ENCODE results near the gene SSH2. TPM values are rescaled to one million over a fixed set of nuclear protein-coding genes. Genes with fewer than 3 reads are reported as not detected.
A peak's percentile ranks its signal among the peaks of the same experiment; 100 is the strongest.
"Not testable (repeated sequence)": the region's sequence is repeated elsewhere in the genome, so short reads cannot be mapped to it uniquely, and the experiment has no call there.

SSH2 gene
- total and polyA plus RNA-seq, 2 experiments from 2014 or later = 32.4 to 43.2 TPM

DNA sequence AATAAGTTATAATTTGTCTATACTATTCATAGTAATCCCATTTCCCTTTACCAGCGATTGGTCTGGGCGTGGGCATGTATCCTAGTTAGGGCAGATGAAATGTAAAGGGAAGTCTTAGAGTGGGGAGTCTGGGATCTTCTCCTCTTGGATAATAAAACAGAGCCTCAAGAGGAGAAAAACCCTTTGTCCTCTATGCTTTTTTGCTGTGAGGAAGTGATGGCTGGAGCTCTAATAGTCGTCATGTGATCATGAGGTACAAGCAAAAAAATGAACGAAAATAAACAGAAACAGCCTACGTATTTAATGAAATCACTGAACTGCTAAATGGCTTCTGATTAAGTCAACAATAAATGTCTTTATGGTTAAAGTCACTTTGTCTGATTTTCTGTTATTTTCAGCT lies 38.2 kb upstream of the SSH2 start:
- DNase-seq (ENCODE audit: low read depth in 1 of 2, low spot score in 1 of 2) = no peak
- TF ChIP-seq, protein P1, sequence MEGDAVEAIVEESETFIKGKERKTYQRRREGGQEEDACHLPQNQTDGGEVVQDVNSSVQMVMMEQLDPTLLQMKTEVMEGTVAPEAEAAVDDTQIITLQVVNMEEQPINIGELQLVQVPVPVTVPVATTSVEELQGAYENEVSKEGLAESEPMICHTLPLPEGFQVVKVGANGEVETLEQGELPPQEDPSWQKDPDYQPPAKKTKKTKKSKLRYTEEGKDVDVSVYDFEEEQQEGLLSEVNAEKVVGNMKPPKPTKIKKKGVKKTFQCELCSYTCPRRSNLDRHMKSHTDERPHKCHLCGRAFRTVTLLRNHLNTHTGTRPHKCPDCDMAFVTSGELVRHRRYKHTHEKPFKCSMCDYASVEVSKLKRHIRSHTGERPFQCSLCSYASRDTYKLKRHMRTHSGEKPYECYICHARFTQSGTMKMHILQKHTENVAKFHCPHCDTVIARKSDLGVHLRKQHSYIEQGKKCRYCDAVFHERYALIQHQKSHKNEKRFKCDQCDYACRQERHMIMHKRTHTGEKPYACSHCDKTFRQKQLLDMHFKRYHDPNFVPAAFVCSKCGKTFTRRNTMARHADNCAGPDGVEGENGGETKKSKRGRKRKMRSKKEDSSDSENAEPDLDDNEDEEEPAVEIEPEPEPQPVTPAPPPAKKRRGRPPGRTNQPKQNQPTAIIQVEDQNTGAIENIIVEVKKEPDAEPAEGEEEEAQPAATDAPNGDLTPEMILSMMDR (IDR thresholded peaks at IDR 0.05; ENCODE audit: low read depth, low read length) = no peak
- Histone ChIP-seq H3K36me3 (no peaks in the 10 kb centered on the region), H3K4me3 (no peak overlapping the region), H3K9me3 (ENCODE audit: low read depth) (no peaks in the 10 kb centered on the region), H3K27me3 (no peaks in the 10 kb centered on the region), H3K4me1 (ENCODE audit: low read depth) (no peaks in the 10 kb centered on the region), H3K27ac (no peak overlapping the region)

DNA sequence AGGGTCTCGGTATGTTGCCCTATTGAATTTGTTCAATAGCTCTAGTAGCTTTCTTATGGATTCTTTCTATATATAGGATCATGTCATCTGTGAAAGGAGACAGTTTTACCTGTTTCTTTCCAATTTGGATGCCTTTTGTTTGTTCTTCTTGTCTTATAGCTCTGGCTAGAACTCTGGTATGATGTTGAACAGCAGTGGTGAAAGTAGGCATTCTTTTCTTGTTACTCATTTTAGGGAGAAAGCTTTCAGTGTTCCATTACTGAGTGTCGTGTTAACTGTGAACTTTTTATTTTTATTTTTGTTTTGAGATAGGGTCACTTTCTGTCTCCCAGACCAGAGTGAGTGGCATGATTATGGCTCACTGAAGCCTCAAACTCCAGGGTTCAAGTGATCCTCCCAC lies 32.6 kb upstream of the SSH2 start:
- Histone ChIP-seq H3K9me3 (ENCODE audit: low read depth) (no peaks in the 10 kb centered on the region), H3K4me3 (no peak overlapping the region), H3K4me1 (ENCODE audit: low read depth) (no peaks in the 10 kb centered on the region), H3K36me3 (no peaks in the 10 kb centered on the region), H3K27me3 (no peaks in the 10 kb centered on the region), H3K27ac (no peak overlapping the region)
- TF ChIP-seq, protein P1 (IDR thresholded peaks at IDR 0.05; ENCODE audit: low read depth, low read length) = no peak
- DNase-seq (ENCODE audit: low read depth in 1 of 2, low spot score in 1 of 2) = peak in 1 of 2 donors; percentile 7

DNA sequence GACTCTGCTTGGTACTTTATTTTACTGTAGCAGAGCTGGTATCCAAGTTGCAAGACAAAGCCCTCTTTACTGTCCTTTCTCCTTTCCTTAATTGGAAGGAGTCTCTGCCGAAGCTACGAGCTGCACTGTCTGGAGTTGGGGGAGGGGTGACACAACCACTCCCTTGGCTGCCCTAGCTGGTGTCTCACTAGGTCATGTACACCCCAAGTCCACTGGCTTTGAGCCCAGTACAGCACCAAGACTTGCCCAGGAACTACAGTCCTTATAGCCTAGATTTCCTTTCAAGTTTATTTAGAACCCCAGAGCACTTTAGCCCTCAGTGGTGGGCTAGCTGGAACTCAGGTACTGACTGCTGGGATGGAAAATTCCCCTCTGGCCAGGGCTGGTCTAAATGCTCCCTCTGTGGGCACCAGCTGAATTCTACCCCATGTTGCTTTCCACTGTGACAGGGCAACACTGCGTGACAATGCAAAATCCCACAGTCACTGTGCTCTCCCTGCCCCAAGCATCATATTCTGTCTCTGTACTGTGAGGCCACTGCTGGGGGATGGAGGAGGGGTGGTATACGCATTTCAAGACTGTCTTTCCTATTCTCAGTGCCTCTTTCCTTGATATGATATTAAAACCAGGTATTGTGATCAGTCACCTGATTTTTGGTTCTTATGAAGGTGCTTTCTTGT lies 29.8 kb upstream of the SSH2 start:
- TF ChIP-seq, protein P1 (IDR thresholded peaks at IDR 0.05; ENCODE audit: low read depth, low read length) = no peak
- no peak for DNase-seq (ENCODE audit: low read depth in 1 of 2, low spot score in 1 of 2)
- H3K27me3 ChIP-seq = no peaks in the 10 kb centered on the region

DNA sequence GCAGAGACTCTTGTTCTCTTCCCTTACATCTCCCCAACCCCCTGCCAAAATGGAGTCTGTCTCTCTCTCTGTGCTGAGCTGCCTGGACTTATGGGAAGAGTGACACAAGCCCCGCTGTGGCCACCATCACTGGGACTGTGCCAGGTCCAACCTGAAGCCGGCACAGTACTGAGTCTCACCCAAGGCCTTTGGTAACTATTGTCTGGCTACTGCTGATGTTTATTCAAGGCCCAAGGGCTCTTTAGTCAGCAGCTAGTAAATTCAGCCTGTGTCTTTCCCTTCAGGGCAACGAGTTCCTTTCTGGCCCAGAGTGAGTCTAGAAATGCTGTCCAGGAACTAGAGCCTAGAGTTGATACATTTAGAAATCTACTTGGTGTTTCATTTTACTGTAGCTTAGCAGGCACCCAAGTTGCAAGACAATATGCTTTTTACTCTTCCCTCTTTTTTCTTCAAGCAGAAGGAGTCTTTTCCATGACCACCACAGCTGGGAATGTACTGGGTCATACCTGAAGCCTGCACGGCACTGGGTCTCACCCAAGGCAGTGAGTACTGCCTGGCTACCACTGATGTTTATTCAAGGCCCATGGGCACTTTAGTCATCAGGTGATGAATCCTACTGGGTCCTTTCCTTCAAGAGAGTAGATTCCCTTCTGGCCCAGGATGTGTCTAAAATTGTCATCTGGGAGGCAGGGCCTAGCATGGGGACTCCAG lies 29.1 kb upstream of the SSH2 start:
- no peak overlapping the region for H3K4me3 ChIP-seq
- no peak for DNase-seq (ENCODE audit: low read depth in 1 of 2, low spot score in 1 of 2)
- no peaks in the 10 kb centered on the region for H3K27me3 ChIP-seq
- TF ChIP-seq, protein P1 (IDR thresholded peaks at IDR 0.05; ENCODE audit: low read depth, low read length) = no peak
- no peaks in the 10 kb centered on the region for H3K9me3 ChIP-seq (ENCODE audit: low read depth)
- no peaks in the 10 kb centered on the region for H3K36me3 ChIP-seq
- no peaks in the 10 kb centered on the region for H3K4me1 ChIP-seq (ENCODE audit: low read depth)
- no peak overlapping the region for H3K27ac ChIP-seq

More for the DNA sequence above, 29.8 kb upstream of the SSH2 start:
- H3K4me1 ChIP-seq (ENCODE audit: low read depth) = no peaks in the 10 kb centered on the region
- no peak overlapping the region for H3K27ac ChIP-seq
- no peak overlapping the region for H3K4me3 ChIP-seq
- no peaks in the 10 kb centered on the region for H3K9me3 ChIP-seq (ENCODE audit: low read depth)
- no peaks in the 10 kb centered on the region for H3K36me3 ChIP-seq

DNA sequence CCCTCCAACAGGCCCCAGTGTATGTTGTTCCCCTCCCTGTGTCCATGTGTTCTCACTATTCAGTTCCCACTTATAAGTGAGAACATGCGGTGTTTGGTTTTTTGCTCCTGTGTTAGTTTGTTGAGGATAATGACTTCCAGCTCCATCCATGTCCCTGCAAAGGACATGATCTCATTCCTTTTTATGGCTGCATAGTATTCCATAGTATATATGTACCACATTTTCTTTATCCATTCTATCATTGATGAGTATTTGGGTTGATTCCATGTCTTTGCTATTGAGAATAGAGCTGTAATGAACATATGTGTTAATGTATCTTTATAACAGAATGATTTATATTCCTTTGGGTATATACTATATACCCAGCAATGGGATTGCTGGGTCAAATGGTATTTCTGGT lies 27.5 kb upstream of the SSH2 start:
- DNase-seq (ENCODE audit: low read depth in 1 of 2, low spot score in 1 of 2); H3K4me3 ChIP-seq; H3K27ac ChIP-seq; H3K36me3 ChIP-seq; H3K4me1 ChIP-seq (ENCODE audit: low read depth); H3K9me3 ChIP-seq (ENCODE audit: low read depth); H3K27me3 ChIP-seq: not testable (repeated sequence)

DNA sequence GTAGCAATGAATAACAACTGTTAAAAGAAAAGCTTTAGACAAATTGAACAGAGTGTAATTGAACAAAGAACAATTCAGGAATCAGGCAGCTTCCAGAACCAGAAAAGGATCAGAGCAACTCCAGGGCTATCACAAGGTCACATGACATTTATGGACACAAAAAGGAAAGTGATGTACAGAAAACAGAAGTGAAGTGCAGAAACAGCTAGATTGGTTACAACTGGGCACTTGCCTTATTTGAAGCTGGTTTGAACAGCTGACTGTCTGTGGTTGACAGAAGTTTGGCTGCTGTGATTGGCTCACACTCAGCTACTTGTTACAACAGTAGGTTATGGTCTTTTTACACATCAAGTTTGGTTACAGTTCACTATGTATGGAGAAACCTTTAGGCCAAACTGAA lies 26.2 kb upstream of the SSH2 start:
- H3K4me3 ChIP-seq = no peak overlapping the region
- no peaks in the 10 kb centered on the region for H3K4me1 ChIP-seq (ENCODE audit: low read depth)
- H3K36me3 ChIP-seq = no peaks in the 10 kb centered on the region
- H3K9me3 ChIP-seq (ENCODE audit: low read depth) = no peaks in the 10 kb centered on the region
- no peaks in the 10 kb centered on the region for H3K27me3 ChIP-seq
- H3K27ac ChIP-seq = no peak overlapping the region
- TF ChIP-seq, protein P1 (IDR thresholded peaks at IDR 0.05; ENCODE audit: low read depth, low read length) = no peak
- no peak for DNase-seq (ENCODE audit: low read depth in 1 of 2, low spot score in 1 of 2)
